ENCODE results near the gene BMP8B.

BMP8B gene

DNA sequence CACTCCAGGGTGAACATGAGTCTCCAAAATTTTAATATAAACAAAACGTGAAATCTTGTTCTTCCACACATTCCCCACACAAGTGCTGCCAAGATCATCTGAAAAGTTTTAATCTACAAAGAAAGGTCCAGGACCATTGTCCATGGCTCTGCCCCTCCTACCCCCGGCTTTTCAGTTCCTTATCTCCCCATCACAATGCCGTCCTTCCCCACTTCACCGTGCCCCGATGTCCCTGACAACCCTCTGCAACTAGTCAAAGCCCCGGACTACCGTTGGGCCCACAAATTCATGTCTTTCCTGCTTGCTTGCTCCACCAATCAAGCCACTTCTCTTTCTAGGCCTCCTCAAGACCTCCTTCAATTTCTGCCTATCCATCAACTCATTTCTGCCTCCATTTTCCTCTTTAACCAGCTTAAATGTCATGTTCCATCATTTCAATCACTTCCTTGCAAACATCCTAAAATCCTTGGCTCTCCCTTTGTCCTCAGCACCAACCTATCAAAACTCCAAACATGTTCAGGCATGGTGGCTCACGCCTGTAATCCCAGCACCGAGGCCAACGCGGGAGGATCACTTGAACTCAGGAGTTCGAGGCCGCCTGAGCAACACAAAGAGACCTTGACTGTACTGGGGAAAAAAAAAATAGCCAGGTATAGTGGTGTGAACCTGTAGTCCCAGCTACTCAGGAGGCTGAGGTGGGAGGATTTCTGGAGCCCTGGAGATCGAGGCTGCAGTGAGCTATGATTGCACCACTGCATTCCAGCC lies 14.0 kb upstream of the BMP8B start:
- Histone ChIP-seq H3K9me3 (ENCODE audit: control insufficient read depth, insufficient read depth, low read depth, low read length) (peaks cover 2% of the 10 kb centered on the region; the same call in 1 of the 2 replicates), H3K36me3 (ENCODE audit: control insufficient read depth in 2 of 2, insufficient read depth in 1 of 2, low read length in 2 of 2) (no peaks in the 10 kb centered on the region; a peak in 2 of 3 replicates), H3K4me3 (ENCODE audit: low read depth, low read length) (no peak overlapping the region), H3K27ac (ENCODE audit: extremely low read depth, low read depth, low read length) (no peak overlapping the region), H3K4me1 (ENCODE audit: control insufficient read depth, insufficient read depth, low read length) (no peaks in the 10 kb centered on the region)
- TF ChIP-seq ZNF2 (tag by site-specific recombination; IDR thresholded peaks at IDR 0.05) (no peak), KLF16 (tag by site-specific recombination; IDR thresholded peaks at IDR 0.05) (no peak), ZNF660 (tag by site-specific recombination; IDR thresholded peaks at IDR 0.05) (no peak), ZNF501 (tag by site-specific recombination; IDR thresholded peaks at IDR 0.05) (no peak), REST (tag by site-specific recombination; IDR thresholded peaks at IDR 0.05) (no peak), KLF10 (tag by site-specific recombination; IDR thresholded peaks at IDR 0.05) (no peak)
- POLR2A ChIA-PET: interaction anchor here (0.6 to 0.7 kb wide), 2 partner anchors 50 to 704 kb away, joined by 3 read pairs; no protein-coding TSS in a partner anchor
- CTCF ChIA-PET: interaction anchor here (0.7 kb wide), 1 partner anchor 99 kb away, joined by 3 read pairs; no protein-coding TSS in a partner anchor

DNA sequence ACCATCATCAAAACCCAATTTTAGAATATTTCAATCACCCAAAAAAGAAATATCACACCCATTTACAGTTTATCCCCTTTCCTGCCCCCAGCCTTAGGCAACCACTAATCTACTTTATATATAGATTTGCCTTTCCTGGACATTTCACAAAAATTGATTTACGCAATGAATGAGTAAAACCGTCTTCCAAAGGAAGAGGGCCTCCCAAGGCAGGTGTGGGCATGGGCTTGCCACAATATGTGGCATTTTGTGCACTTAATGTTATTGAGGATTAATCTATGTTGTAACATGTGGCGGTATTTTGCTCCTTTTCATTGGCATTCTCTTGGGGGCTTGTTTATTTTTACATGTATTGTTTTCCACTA lies 11.8 kb upstream of the BMP8B start:
- H3K9me3 ChIP-seq (ENCODE audit: control insufficient read depth, insufficient read depth, low read depth, low read length): peaks cover 2% of the 10 kb centered on the region; the same call in 1 of the 2 replicates
- ChIA-PET POLR2A (interaction anchor here (0.5 to 0.9 kb wide), 2 partner anchors 12 to 14 kb away, joined by 3 to 4 read pairs; partner anchors contain the start of gene BMP8B), CTCF (interaction anchor here (0.5 to 4.2 kb wide), 24 partner anchors 10 to 239 kb away, joined by 3 to 35 read pairs (median 3); partner anchors contain the start of genes BMP8B and MYCL)

GRCh38 chr1:39799770-39800470 lies 11.3 kb upstream of the BMP8B start:
- POLR2A ChIA-PET: interaction anchor here (0.5 to 0.9 kb wide), 2 partner anchors 11 to 15 kb away, joined by 3 to 4 read pairs; partner anchors contain the start of gene BMP8B
- Histone ChIP-seq H3K27ac (ENCODE audit: extremely low read depth, low read depth, low read length) (no peak overlapping the region), H3K4me3 (ENCODE audit: low read depth, low read length) (no peak overlapping the region), H3K4me1 (ENCODE audit: control insufficient read depth, insufficient read depth, low read length) (no peaks in the 10 kb centered on the region), H3K36me3 (ENCODE audit: control insufficient read depth in 2 of 2, insufficient read depth in 1 of 2, low read length in 2 of 2) (no peaks in the 10 kb centered on the region), H3K9me3 (ENCODE audit: control insufficient read depth, insufficient read depth, low read depth, low read length) (peaks cover 2% of the 10 kb centered on the region; the same call in 1 of the 2 replicates)
- CTCF ChIA-PET: interaction anchor here (0.6 to 4.2 kb wide), 28 partner anchors 9 to 240 kb away, joined by 3 to 35 read pairs (median 4); partner anchors contain the start of genes BMP8B and MYCL
- TF ChIP-seq ZEB2 (tag by site-specific recombination; IDR thresholded peaks at IDR 0.05): peak; percentile 91
- TF ChIP-seq INSM2 (tag by site-specific recombination; IDR thresholded peaks at IDR 0.05): 0 out of 2 replicates have a peak, but pooled peaks have one; percentile 34
- TF ChIP-seq ZNF654 (tag by site-specific recombination; IDR thresholded peaks at IDR 0.05; ENCODE audit: low read depth): peak; percentile 75
- no peak for TF ChIP-seq ZNF112 (tag by site-specific recombination; IDR thresholded peaks at IDR 0.05)
- TF ChIP-seq SP3 (tag by site-specific recombination; IDR thresholded peaks at IDR 0.05): peak; percentile 28
- TF ChIP-seq ZNF843 (tag by site-specific recombination; IDR thresholded peaks at IDR 0.05): peak; percentile 69; the same call in 1 of the 2 replicates
- TF ChIP-seq SCRT1 (tag by site-specific recombination; IDR thresholded peaks at IDR 0.05; ENCODE audit: borderline replicate concordance): no peak
- peak; percentile 73 for TF ChIP-seq ZNF664 (tag by site-specific recombination; IDR thresholded peaks at IDR 0.05)
- TF ChIP-seq ZBTB48 (tag by site-specific recombination; IDR thresholded peaks at IDR 0.05): peak; percentile 80; the same call in 1 of the 2 replicates
- peak; percentile 54 for TF ChIP-seq WT1 (tag by site-specific recombination; IDR thresholded peaks at IDR 0.05)
- peak; percentile 25; the same call in 1 of the 2 replicates for TF ChIP-seq ZNF394 (tag by site-specific recombination; IDR thresholded peaks at IDR 0.05; ENCODE audit: borderline replicate concordance)
- peak; percentile 91 for TF ChIP-seq ZNF629 (tag by site-specific recombination; IDR thresholded peaks at IDR 0.05)

More for the DNA sequence above, 11.8 kb upstream of the BMP8B start:
- Histone ChIP-seq H3K4me3 (ENCODE audit: low read depth, low read length) (no peak overlapping the region), H3K4me1 (ENCODE audit: control insufficient read depth, insufficient read depth, low read length) (no peaks in the 10 kb centered on the region), H3K36me3 (ENCODE audit: control insufficient read depth in 2 of 2, insufficient read depth in 1 of 2, low read length in 2 of 2) (no peaks in the 10 kb centered on the region; a peak in 1 of 3 replicates), H3K27ac (ENCODE audit: extremely low read depth, low read depth, low read length) (no peak overlapping the region)
- TF ChIP-seq, protein P1, sequence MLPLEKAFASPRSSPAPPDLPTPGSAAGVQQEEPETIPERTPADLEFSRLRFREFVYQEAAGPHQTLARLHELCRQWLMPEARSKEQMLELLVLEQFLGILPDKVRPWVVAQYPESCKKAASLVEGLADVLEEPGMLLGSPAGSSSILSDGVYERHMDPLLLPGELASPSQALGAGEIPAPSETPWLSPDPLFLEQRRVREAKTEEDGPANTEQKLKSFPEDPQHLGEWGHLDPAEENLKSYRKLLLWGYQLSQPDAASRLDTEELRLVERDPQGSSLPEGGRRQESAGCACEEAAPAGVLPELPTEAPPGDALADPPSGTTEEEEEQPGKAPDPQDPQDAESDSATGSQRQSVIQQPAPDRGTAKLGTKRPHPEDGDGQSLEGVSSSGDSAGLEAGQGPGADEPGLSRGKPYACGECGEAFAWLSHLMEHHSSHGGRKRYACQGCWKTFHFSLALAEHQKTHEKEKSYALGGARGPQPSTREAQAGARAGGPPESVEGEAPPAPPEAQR (tag by site-specific recombination; IDR thresholded peaks at IDR 0.05): no peak
- TF ChIP-seq YY2 (tag by site-specific recombination; IDR thresholded peaks at IDR 0.05): no peak
- no peak for TF ChIP-seq ZNF621 (tag by site-specific recombination; IDR thresholded peaks at IDR 0.05)
- no peak for TF ChIP-seq WT1 (tag by site-specific recombination; IDR thresholded peaks at IDR 0.05)
- TF ChIP-seq ZNF391 (tag by site-specific recombination; IDR thresholded peaks at IDR 0.05; ENCODE audit: borderline replicate concordance, low read depth): no peak
- TF ChIP-seq ZNF670 (tag by site-specific recombination; IDR thresholded peaks at IDR 0.05; ENCODE audit: low read depth): no peak
- TF ChIP-seq ZNF366 (tag by site-specific recombination; conservative IDR thresholded peaks at IDR 0.05): no peak
- no peak for TF ChIP-seq ZNF324 (tag by site-specific recombination; IDR thresholded peaks at IDR 0.05)
- no peak for TF ChIP-seq ZNF585B (tag by site-specific recombination; IDR thresholded peaks at IDR 0.05)
- TF ChIP-seq ZNF423 (tag by site-specific recombination; IDR thresholded peaks at IDR 0.05): no peak
- no peak for TF ChIP-seq ZEB2 (tag by site-specific recombination; IDR thresholded peaks at IDR 0.05)
- TF ChIP-seq ZNF169 (tag by site-specific recombination; IDR thresholded peaks at IDR 0.05): no peak
- TF ChIP-seq ZNF544 (tag by site-specific recombination; IDR thresholded peaks at IDR 0.05): no peak
- no peak for TF ChIP-seq ZNF174 (tag by site-specific recombination; IDR thresholded peaks at IDR 0.05)
